IPS-NIHi11 (cell line): ENCODE data around the gene AK9.

Experiments
- DNase-seq: peaks from one replicate; pipeline ENCODE4 v3.0.0; 2012; ENCODE audit warnings: mixed read lengths, low spot score

Gene AK9

DNA sequence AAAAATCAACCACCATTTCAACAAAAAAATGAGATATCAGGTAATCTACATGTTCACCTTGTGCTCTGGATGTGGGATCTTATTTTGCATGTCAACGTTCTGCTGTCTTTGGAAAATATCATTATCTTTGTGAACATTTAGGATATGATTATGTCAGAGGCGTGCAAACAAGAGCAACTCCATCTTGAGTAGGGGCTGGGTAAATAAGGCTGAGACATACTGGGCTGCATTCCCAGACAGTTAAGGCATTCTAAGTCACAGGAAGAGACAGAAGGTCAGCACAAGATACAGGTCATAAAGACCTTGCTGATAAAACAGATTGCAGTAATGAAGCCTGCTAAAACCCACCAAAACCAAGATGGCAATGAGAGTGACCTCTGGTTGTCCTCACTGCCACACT is 179.2 kb downstream of the AK9 start:
- DNase-seq = no peak

DNA sequence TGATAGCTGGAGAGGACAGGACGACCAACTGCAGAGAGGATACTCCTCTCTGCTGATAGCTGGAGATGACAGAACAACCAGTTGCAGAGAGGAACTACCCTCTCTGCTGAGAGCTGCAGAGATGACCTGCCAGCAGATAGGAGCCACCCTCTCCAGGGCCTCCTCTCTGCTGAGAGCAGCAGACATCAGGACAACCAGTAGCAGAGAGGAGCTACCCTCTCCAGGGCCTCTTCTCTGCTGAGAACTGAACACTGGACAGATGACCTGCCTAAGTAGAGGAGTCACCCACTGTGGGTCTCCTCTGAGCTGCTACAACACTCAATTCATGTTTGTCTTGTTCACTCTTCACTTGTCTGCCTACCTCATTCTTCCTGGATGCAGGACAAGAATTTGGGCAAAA is 180.6 kb downstream of the AK9 start:
- no peak for DNase-seq

DNA sequence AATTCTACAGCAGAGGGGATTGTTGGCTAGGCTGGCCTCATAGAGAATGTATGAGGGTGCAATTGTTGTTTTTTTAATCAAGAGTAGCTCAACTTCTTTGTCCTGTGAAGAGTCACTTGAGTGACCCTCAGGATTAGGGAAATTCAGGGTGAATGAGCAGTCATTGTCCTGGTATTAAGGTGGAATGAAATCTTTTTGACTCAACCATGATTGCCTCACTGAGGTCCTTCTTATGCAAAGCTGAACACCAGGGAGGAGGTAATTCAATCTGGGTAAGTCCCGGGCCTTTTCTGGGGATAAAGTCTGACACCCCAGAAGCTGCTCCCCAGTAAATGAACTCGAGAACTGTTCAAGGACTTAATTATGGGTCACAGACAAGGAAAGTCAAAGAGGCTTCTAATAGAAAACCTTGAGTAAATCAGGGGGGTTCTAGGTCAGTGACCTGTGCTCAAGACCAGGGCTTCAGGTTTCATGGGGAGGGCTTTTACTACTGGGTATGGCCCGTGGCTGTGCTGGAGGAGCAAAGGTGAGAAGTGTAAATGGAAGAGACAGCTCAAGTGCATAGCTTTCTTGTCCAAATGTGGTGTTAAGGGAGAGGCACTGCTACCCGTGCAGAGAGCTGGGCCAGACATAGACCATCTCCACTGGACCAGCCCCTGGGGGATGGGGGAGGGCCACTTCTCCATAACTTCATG is 182.7 kb downstream of the AK9 start:
- DNase-seq = no peak

DNA sequence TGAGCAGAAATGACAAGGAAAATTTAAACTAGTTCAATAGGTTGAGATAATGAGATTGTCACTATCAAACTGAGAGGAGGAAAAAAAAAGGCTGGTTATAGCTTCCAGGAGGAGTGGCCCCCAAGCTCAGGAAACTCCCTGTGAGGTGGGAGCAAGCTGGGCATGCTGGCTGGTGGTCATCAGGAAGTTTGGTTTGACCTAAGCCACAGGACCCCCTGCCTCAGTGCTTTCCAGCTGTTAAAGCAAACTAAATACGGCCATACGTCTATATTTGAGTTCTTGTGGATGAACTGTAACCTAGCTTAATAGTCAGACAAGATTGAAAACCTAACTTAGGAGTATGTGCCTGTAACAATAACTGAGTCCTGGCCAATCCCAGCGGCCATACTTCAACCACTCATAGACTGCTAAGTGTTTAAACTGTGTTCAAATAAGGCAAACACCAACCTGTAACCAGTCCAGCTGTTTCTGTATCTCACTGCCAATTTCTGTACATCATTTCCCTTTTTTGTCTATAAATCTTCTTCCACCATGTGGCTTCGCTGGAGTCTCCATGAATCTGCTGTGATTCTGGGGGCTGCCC is 183.4 kb downstream of the AK9 start:
- DNase-seq = no peak

GRCh38 chr6:109506841-109507240 is 184.2 kb downstream of the AK9 start:
- DNase-seq = no peak

DNA sequence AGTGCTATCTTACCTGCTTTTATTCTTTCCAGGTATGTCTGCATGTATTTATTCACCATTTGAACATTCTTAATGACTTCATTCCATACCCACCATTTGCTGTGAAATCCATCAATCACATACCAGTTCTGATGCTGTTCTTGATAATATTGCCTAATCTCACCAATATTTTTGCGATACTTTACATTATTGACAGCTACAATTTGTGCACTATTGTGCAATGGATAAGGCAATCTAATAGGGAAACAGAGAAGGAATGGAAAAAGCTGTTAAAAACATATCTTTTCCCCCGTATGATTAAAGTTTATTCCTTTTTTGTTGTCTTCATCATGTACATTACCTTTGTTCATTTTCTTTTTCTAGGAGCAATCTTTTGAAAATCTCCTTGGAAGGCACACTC is 184.7 kb downstream of the AK9 start:
- DNase-seq = no peak

- no peak for DNase-seq
These were observed 187.4 kb downstream of the AK9 start for GRCh38 chr6:109503327-109504224.

DNA sequence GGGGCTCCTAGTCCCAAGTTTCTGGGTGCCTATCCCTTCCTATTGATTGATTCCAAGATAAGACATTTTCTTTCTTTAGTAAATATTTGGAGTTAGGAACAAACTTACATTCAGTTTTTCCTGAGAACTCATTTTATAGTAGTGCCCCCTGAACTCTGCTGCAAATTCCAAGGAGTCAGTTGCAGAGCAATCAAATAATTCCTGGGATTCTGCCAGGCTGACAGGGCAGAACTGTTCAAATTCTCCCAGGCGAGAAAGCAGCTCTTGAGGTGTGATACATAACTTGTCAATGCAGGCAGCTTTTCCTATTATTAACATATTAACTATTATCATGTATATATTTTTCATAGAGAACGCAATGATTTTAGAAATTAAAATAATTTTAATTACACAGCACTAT is 192.1 kb downstream of the AK9 start:
- no peak for DNase-seq

- no peak for DNase-seq
These were observed 192.9 kb downstream of the AK9 start for GRCh38 chr6:109498052-109498451.

DNA sequence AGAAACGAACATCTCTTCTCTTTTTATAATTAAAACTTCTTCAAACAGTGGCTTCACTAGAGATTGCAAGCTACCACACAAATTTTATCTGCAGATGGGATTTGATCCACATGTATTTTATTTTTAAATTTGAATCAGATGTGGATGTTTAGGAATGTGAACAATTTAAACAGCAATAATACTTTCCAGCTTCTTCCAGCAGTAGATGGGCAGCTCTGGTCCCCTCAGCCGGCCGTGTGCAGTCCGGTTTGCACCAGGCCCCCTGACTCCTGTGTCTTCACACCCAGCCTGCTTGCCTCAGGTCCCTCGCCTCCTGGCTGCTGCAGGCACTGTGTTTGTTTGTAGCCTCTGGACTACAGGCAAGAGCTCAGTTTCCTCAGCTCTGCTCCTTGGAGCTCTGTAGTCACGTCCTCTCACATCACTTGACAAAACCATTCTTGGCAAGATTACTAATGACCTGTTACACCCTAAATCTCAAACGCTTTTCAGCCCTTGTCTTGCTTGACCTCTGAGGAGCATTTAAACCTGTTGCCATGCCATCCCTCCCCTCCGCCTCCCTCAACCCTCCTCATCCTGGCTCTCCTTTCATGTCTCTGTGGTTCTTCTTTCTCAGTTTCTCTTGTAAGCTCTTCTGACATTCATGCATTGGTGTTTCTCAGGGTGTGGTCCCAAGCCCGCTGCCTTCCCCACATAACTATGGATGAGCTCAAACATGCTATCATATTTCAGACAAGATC is 194.8 kb downstream of the AK9 start:
- DNase-seq = no peak

- no peak for DNase-seq
These were observed 197.1 kb downstream of the AK9 start for GRCh38 chr6:109493865-109494264.

DNA sequence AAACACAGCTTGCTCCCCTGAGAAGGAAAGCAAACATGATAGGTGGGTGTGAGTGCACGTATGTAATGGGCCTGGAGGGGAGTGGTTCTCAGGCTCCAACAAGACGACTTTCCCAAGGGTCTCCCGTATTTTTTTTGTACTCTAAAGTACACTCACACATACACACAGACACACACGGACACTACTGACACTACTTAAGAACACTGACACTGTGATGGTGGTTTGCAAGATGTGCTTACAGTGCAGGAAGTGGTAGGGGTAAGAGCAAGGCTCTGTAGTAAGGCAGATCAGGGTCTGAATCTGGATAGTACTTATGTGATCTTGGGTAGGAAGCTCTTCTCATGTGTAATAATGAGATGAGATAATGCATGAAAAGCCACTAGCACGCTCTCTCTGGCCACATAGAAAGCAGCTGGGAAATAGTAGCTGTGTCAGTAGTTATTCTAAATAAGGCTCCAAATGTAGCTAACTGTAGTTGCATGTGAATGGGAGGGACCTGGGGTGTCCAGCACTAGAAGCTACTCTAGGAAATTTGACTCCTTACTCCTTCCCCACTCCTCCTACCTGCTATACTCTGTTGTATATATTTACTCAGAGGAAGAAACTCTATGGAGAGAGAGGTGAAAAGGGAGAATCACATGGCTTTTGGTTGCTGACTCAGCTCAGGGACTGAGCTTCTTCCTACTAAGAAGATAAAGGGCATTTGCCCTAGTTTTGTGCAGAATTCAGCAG is 199.6 kb downstream of the AK9 start:
- peak; percentile 39 for DNase-seq

- no peak for DNase-seq
These were observed 200.3 kb downstream of the AK9 start for GRCh38 chr6:109490713-109491112.

DNA sequence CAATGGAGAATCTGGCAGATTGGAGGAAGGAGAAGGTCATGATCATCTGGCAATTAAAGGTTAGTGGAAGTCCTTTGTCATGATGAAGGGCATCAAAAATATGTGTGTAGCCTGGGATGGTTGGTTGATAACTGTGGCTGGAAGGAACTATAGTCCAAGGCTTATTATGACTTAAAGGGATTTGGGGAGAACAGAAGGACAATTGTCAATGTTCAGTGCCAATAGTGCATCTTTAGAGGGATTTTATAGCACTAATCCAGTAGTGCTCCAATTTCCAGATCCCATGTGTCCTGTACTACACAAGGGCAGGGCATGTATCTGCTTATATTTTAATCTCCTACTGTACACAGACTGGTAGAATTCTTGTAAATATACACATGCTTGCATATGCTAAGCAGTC is 203.0 kb downstream of the AK9 start:
- DNase-seq = no peak

DNA sequence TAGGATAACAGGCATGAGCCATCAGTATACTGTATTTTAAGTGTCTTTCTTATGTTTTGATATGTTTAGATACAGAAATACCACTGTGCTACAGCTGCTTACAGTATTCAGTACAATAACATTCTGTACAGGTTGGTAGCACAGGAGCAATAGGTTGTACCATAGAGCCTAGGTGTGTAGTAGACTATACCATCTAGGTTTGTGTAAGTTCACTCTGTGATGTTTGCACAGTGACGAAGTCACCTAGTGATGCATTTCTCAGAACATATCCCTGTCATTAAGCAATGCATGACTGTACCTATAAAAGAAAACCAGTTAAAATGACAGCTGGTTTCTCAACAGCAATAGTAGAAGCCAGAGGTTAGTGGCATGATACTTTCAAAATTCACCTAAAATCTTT is 204.9 kb downstream of the AK9 start:
- DNase-seq = no peak

GRCh38 chr6:109485266-109485935 is 205.6 kb downstream of the AK9 start:
- no peak for DNase-seq

GRCh38 chr6:109484122-109484521 is 206.9 kb downstream of the AK9 start:
- DNase-seq = no peak

DNA sequence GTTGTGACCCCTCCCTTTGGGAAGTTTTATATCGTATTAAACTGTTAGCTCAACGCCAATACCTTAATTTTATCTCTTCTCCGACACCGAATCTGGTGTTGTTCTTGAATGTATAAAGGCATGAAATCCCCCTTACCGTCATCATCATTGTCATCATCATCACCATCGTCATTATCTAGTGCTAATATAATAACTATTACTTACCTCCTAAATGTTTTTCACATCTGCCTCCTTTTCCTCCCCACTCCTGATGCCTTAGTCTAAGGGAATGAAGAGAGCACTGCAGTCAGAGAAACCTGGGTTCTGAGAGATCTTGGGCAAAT is 207.3 kb downstream of the AK9 start:
- DNase-seq = no peak

DNA sequence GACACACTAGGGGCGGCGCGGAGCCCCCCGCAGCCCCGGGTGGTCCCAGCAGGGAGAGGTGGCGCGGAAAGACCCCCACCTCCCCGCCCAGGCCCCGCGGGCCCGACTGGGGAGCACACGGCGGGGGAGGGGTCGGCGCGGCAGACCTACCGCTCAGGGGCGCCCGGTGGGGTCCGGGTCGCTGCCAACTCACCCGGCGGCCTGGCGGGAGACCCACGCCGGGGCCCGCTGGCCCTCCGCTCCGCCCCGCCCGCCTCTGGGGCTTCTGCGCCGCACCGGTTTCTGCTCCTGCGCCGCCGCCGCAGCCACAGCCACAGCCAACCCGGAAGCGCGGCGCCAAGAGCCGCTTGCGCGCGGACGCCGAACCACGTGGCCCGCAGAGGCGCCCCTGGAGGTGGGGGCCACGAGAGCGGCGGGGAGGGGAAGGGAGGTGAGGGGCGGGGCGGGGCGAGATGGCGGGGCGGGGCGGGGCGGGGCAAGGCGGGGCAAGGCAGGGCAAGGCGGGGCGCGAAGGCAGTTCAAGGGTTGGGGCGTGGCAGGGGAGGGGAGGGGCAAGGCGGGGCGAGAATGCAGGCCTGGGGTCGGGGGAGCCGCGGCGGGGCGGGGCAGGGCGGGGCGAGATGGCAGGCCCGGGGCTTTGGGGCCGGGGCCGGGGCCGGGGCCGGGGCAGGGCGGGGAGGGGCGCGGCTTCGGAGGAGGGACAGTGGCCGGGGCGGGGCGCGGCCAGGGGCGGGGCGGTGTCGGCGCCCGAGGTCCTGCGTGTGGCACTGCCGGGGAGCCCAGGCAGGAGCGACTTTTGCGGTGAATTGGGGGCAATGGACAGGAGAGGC is 207.9 kb downstream of the AK9 start, which contains the start of gene ZBTB24:
ZBTB24 (minus strand) TSS at position 315 of the 830 bp plus-strand sequence. CDS start 1,193 bp downstream, outside the sequence.
- DNase-seq = peak; percentile 97

DNA sequence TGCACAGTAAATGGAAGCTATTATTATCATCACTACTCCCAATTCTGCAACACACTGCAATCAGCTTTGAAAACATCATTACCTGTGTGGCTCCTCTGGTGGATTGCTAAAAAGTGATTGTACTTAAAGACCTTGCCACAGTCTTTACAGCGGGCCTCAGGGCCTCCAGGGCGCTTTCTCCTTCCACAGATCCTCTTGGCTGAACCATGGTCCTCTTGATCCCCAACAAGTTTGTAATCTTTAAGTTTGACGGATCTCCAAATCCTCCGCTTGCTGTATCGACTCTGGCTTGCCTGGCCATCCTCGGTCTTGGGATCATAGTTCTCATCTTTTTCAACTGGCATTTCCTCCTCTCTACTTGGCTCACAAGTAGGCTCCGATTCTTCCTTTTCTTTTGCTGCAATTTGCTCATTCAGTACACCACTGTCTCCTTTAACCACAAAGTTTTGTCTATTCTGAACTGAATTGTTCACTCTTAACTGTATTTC is 210.0 kb downstream of the AK9 start:
- DNase-seq = no peak
